Measurements from ENCODE around the gene RIMBP3C. TPM values are rescaled to one million over a fixed set of nuclear protein-coding genes. Genes with fewer than 3 reads are reported as not detected.
"Not testable (repeated sequence)": the region's sequence is repeated elsewhere in the genome, so short reads cannot be mapped to it uniquely, and the experiment has no call there.

RIMBP3C gene
- total RNA-seq, 1 donor from 2014 or later: 0.08 TPM

GRCh38 chr22:21499623-21500506, 51.4 kb downstream of the RIMBP3C start:
- H3K4me3 ChIP-seq; H3K9me3 ChIP-seq (replicated peaks); intact Hi-C loops (cut with micrococcal nuclease); H3K36me3 ChIP-seq; DNase-seq; H3K27me3 ChIP-seq (ENCODE audit: low read depth); H3K4me1 ChIP-seq; H3K27ac ChIP-seq (replicated peaks): not testable (repeated sequence)

- H3K27ac ChIP-seq (replicated peaks); H3K4me1 ChIP-seq; DNase-seq; intact Hi-C loops (cut with micrococcal nuclease); H3K4me3 ChIP-seq; H3K9me3 ChIP-seq (replicated peaks); H3K27me3 ChIP-seq (ENCODE audit: low read depth); H3K36me3 ChIP-seq: not testable (repeated sequence)
Measured at GRCh38 chr22:21498489-21498888, 52.8 kb downstream of the RIMBP3C start.

GRCh38 chr22:21497984-21498383, 53.3 kb downstream of the RIMBP3C start:
- H3K4me3 ChIP-seq; H3K27ac ChIP-seq (replicated peaks); H3K36me3 ChIP-seq; H3K4me1 ChIP-seq; H3K9me3 ChIP-seq (replicated peaks); intact Hi-C loops (cut with micrococcal nuclease); DNase-seq; H3K27me3 ChIP-seq (ENCODE audit: low read depth): not testable (repeated sequence)

Other genes starting within 250 kb of the RIMBP3C start
- gene RIMBP3B, start 167.7 kb downstream of the RIMBP3C start, total RNA-seq: not detected
- 1.5 TPM for gene HIC2, start 134.1 kb downstream of the RIMBP3C start, total RNA-seq
- 1.5 TPM for gene TMEM191C, start 84.1 kb downstream of the RIMBP3C start, total RNA-seq
- 54.5 TPM for gene UBE2L3, start 16.3 kb upstream of the RIMBP3C start, total RNA-seq
- gene YDJC, start 78.6 kb upstream of the RIMBP3C start, total RNA-seq: 4.5 TPM
- 0.11 TPM for gene CCDC116, start 81.3 kb upstream of the RIMBP3C start, total RNA-seq
- gene SDF2L1, start 90.8 kb upstream of the RIMBP3C start, total RNA-seq: 18.3 TPM
- gene PPIL2, start 114.6 kb upstream of the RIMBP3C start, total RNA-seq: 27.1 TPM
- 8.3 TPM for gene YPEL1, start 184.3 kb upstream of the RIMBP3C start, total RNA-seq